HG03196 (cell line): ENCODE measurements around the gene RTEL1.
"Not testable (repeated sequence)": the region's sequence is repeated elsewhere in the genome, so short reads cannot be mapped to it uniquely, and the experiment has no call there.

Source experiments
- ATAC-seq: cut with Tn5 transposase; IDR thresholded peaks from one replicate; pipeline ENCODE4 v1.9.1; 2021; ENCODE audit not compliant: unreplicated experiment

The RTEL1 gene

DNA sequence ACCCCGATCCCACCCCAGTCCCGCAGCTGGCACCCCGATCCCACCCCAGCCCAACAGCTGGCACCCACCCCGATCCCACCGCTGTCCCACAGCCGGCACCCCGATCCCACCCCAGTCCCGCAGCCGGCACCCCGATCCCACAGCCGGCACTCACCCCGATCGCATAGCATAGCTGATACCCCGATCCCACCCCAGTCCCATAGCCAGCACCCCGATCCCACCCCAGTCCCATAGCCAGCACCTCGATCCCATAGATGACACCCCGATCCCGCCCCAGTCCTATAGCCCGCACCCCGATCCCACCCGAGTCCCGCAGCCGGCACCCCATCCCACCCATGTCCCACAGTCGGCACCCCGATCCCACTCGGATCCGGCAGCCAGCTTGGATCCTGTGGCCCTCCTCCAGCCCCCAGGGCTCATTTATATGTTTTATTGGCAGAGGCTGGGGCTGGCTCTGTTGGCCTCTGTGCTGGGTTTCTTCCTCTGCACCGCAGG, 30.3 kb upstream of the RTEL1 start:
- ATAC-seq, result peak; percentile 12

DNA sequence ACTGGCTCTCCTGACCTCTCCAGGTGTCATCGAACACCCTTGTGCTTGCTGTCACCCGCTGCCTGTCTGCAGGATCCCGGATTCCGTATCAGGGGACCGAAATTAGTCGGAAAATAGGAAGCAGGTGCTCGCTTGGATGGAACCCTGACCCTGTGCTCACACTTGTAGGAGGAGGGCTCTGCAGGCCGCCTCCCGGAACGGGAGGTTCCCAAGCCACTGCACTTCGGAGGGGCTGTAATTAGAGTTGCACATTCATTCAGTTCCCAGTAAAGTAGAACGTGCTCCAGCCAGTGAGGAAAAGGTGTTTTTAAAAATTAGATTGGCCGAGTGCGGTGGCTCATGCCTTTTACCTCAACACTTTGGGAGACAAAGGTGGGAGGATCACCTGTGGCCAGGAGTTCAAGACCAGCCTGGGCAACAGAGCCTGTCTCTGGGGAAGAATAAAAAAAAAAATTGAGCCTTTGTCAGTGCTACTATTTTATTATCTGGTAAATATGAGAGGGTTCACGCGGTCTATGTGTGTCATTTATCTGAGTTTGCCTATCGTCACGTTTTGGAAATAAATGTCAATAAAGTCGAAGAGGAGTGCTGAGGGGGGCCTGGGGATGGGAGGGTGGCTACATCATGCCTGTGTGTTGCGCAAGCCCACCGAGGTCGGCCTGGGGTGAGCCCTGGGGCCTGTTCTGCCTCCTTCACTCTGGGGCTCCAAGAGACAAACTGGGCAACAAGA, 29.7 kb upstream of the RTEL1 start:
- ATAC-seq, result peak; percentile 25

DNA sequence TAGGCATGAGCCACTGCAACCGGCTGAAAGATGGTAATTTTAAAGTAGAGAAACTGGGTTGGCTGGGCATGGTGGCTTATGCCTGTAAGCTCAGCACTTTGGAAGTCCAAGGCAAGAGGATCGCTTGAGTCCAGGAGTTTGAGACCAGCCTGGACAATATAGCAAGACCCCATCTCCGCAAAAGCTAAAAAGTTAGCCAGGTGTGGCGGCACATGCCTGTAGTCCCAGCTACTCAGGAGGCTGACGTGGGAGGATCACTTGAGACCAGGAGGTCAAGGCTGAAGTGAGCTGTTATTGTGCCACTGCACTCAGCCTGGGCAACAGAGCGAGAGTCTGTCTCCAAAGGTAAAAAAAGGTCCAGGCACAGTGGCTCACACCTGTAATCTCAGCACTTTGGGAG, 27.2 kb upstream of the RTEL1 start:
- ATAC-seq, result not testable (repeated sequence)

DNA sequence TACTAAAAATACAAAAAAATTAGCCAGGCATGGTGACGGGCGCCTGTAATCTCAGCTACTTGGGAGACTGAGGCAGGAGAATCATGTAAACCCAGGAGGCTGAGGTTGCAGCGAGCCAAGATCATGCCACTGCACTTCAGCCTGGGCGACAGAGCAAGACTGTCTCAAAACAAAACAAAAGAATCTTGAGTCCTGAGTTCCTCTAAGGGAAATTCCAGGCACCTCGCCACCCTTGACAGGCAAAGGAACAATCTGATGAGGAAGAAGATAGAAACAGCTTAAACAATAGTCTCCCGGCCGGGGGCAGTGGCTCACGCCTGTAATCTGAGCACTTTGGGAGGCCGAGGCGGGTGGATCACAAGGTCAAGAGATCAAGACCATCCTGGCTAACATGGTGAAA, 26.7 kb upstream of the RTEL1 start:
- ATAC-seq, result not testable (repeated sequence)

DNA sequence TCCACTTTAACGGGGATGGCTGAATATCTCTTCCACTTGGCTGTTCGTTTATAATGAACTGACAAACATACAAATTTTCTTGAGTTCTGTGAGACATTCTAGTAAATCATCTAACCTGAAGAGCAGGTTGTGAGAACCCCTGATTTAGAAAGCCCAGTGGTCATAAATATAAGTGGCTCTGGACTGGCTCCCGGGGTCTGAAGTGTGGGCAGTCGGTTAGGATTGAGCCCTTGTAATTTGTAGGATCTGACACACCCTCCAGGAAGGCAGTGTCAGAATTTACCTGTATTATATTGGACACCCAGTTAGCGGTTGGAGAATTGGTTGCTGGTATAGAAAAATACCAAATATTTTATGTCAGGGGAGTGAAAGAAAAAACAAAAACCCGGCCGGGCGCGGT, 24.4 kb upstream of the RTEL1 start:
- no peak for ATAC-seq

DNA sequence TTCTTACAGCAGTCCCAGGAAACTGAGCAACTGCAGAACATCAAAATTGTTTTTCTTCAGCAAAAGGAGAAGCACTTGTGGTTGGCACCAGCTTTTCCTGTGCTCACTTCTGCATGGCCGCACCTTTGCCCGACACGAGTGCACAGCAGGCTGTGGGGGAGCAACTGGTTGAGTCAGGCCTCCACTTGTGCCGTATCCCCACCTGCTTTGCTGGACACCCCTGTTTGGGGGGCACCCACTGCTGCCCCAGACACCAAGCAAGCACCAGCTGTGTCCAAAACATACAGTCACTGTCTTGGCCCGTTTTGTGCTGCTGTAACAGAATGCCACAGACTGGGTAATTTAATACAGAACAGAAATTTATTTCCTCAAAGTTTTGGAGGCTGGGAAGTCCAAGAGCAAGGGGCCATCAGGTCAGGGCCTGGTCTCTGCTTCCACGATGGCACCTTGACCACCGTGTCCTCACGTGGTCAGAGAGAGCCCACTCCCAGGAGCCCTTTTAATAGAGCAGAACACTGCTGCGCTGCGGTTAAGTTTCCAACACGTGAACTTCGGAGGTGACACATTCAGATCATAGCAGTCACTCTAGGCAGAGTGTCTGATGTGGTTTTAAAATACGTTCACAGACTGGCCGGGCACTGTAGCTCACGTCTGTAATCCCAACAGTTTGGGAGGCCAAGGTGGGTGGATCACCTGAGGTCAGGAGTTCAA, 22.5 kb upstream of the RTEL1 start:
- peak; percentile 44 for ATAC-seq

DNA sequence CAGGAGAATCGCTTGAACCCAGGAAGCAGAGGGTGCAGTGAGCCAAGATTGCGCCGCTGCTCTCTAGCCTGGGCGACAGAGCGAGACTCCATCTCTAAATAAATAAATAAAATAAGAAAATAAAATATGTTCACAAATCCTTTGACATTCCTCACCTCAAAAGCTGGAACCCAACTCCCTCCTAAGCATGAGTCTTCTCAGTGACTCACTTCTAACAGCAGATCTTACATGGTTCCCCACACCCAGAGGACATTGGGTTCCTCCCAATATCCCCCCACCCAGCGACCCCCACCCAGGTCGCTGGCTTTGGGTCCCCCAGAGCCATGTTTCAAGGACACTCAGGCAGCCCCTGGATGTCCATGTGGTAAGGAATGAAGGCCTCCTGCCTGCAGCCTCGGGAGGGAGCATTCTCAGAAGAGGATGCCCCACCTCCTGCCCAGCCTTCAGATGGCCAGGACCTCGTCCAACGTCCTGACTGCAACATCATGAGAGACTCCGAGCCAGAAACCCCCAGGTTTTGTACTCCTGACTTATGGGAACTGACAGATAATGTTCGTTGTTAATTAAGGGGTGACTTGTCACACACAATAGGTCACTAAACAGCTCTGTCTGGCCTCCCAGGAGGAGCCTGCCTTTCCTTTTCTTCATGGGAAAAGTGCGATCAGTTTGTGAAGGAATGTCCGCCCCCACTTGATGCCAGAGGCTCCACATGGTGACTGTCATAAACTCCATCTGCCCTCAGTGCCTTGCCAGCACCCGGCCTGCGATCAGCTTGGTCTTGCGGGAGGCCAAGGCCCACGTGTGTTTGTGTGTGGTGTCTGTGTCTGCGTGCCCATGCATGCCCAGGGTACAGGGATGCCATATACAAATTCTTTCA, 21.1 kb upstream of the RTEL1 start:
- ATAC-seq, result no peak

DNA sequence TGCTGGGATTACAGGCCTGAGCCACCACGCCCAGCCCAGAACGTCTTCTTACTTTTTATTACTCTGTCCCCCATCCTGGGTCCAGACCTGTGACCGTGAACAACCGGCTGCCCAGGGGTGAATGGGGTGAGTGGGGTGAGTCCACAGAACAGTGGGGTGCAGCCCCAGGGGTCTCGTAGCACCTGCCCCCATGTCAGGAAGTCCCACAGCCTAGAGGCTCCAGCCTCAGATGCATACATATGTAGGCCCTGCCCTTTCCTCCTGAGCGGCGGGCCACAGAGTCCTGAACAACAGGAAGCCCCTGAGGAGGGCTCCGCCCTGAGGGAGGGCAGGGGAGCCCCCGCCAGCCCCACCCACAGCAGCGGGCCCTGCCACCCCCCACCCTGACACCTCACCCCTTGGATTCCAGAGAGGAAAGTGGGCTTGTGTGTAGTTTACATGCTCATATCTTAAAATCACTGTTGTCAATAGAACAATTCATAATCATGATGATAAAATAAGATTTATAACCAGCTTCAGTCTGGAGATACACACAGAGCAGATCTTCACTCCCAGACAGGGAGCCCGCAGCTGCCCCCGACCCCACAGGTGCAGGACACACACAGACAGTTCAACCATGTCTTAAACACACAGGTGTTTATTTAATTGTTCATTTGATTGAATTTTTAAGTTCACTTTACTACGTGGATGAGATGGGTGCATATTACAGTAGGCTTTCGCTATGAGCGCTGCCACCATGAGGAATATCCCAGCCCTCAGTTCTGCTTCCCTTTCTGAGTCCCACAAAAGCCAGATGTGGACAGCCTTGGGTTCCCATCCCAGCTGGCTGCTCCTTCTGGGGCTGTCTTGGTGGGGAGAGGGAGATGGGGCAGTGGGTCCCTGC, 18.8 kb upstream of the RTEL1 start:
- ATAC-seq, result no peak

DNA sequence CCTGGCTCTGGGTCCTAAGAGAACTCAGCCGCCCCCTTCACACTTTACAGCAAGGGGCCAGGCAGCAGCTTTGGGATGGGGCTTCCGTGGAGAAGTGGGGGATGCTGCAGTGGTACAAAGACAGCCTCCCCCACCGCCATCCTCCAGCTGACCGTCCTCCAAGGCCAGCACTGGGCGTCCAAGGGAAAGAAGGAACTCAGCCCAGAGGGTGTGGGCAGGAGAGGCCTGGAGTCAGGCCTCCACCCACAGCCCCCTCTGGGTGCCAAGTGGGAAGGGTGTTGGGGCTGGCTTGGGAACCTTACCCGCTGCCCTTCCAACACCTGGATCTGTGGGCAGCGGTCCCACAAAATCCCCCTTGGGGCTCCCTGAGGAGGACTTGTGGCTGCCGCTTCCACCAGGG, 18.0 kb upstream of the RTEL1 start:
- no peak for ATAC-seq

DNA sequence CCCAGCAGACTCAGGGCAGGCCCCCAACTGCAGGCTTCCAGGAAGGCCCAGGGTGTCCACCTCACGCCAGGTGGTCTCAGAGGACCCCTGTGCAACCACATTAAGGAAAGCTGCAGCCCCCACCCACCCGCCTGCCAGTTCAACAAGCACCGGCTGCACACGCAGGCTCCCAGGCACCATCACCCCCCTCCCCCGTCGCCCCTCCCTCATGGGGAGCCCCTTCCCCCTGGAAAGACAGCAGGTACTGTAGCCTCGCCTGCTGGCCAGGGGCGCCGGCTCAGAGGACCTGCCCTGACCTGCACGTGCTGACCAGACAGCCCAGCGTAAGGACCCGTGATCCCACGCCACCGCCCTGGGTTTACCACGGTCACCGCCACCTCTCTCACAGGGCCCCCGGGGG, 17.4 kb upstream of the RTEL1 start:
- ATAC-seq, result not testable (repeated sequence)

DNA sequence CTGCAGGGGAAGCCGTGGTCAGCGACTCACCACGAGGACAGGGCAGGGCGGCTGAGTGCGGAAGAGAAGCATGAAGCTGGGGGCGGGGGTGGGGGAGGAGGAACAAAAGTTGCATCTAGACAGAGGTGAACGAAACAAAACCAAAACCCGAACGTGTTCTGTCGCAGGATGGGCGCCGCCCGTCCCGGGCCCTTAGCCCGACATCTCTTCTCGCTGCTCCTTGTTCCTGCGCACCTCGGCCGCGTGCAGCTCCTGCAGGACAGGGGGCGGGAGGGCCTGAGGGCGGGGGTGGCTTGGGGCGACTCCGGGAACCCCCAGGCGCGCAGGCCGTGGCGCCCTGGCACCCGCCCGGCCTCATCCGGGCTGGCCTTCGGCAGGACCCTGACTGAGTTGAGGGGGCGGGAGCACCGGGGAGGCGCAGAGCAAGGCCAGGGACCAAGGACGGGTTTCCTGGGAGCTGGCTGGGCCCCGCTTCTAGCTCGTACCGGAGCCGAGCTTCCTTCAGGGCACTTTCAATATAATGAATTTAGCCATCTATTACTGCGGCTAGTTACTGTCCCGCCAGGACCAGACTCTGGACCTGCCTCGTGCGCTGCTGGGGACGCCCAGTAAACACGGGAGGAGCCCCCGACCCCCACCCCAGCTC, 16.8 kb upstream of the RTEL1 start:
- no peak for ATAC-seq

DNA sequence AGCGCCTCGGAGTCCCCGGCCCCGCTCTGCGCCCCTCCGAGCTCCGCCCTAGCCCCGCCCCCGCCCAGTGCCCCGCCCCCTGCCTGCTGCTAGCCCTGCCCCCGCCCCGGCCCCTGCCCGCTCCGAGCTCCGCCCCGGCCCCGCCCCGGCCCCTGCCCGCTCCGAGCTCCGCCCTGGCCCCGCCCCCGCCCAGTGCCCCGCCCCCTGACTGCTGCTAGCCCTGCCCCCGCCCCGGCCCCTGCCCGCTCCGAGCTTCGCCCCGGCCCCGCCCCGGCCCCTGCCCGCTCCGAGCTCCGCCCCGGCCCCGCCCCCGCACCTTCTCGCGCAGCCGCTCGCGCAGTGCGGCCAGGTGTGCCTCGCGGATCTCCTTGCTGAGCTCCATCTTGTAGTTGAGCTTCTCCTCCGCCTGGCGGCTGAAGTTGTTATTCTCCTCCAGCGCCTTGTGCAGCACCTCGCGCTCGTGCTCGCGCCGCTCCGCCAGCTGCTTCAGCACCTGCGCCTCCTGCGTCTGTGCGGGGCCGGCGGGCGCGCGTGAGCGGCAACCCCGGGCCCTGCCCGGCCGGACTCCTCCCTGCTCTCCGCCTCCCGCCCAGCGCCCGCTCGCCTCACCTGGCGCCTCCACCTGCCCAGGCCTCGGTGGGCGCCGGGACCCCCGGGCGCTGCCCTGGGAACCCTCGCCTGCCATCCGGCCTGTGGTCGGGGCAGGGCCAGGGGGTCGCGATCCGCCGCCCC, 16.2 kb upstream of the RTEL1 start:
- ATAC-seq, result peak; percentile 43

DNA sequence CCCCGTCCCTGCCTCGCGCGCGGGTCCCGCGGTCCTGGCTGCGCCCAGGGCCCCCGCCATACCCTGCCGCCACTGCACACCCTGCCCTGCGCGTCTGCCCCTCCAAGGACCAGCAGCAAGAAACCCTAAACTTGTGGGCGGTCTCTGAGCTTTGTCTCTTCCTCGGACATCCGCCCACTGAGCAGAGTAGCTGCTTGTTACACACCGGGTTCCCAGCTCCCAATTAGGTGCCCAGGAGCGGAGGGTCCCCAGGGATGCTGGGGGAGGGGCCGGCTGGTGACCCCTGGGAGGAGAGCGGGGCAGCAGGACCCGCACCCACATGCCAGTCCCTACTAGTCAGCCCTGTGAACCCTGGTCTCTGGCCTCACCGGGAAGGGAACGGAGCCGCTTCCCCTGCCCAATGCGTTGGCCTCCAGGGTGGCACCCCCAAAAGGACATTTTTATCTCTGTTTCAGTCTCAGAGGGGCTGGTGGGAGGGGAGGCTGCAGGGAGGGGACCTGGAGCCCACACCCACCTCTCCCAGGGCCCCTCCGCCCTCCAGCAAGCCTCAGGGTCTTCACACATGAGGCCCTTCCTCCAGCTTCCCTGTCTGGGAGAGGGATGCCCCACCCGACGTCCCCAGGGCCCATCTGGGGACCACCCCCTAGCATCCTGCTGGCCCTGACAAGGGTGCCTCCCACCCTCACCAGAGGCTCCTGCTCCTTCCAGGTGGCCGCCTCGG, 15.4 kb upstream of the RTEL1 start:
- no peak for ATAC-seq

DNA sequence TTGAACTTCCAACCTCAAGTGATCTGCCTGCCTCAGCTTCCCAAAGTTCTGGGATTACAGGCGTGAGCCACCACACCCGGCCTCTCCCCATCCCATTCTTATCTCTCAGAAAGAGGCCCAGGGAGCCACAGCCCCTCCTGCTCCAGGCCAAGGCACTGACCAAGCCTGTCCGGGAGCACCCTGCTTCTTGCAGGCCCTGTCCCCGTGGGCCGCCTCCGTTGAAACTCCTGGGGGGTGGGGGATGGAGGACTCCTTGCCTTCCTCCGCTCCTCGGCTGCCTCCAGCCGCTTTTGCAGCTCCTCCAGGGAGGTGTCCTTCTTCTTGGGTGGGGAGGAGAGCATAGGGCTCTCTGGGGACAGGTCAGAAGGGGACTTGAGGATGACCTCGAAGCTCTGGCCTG, 14.6 kb upstream of the RTEL1 start:
- ATAC-seq, result no peak

DNA sequence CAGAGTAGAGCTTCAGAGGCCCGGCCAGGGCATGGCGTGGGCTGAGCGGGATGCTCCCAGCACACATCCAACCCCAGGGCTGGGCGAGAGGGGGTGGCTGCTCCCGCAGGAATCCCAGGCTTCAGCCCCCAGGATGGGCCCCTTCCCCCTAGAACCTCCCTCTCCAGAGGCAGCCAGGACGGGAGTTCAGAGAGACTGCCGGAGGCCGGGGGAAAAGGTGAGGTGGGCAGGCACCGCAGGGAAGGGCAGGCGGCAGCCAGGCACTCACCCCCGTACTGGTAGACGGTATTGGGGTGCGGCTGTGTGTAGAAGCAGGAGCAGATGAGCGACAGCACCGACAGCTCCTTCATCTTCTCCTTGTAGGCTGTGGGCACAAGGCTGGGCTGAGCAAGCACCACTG, 14.2 kb upstream of the RTEL1 start:
- no peak for ATAC-seq

DNA sequence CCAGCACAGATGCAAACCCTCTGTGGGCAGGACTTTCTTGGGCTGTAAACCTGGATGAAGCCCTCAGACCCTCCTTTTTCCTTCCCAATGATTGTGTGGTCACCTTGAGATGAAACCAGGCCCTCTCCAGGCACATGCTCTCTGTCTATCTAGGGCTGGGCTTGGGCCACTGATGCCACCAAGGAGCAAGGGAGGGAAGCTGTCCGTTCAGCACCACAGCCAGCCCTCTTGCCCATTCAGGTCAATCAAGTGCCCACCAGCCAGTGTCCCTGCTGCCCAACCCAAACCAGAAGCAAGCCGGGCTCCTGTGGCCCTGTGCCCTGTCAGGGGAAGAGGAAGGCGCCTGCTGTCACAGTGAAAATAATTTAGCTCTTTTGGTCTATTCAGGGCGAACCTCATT, 12.9 kb upstream of the RTEL1 start:
- ATAC-seq, result no peak

DNA sequence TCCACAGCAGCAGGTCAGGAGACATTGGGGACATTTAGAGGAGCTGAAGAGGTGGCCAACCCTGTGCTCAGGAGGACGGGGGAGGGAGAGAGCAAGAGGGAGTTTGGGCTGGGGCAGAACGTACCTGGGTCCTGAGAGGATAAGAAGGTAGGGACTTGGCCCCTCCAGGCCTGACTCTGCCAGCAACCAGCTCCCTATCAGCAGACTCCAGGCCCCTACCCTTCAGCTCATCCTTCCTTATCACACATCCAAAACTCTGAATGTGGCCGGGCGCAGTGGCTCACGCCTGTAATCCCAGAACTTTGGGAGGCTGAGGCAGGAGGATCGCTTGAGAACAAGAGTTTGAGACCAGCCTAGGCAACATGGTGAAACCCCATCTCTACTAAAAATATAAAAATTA, 9.9 kb upstream of the RTEL1 start:
- ATAC-seq, result no peak

DNA sequence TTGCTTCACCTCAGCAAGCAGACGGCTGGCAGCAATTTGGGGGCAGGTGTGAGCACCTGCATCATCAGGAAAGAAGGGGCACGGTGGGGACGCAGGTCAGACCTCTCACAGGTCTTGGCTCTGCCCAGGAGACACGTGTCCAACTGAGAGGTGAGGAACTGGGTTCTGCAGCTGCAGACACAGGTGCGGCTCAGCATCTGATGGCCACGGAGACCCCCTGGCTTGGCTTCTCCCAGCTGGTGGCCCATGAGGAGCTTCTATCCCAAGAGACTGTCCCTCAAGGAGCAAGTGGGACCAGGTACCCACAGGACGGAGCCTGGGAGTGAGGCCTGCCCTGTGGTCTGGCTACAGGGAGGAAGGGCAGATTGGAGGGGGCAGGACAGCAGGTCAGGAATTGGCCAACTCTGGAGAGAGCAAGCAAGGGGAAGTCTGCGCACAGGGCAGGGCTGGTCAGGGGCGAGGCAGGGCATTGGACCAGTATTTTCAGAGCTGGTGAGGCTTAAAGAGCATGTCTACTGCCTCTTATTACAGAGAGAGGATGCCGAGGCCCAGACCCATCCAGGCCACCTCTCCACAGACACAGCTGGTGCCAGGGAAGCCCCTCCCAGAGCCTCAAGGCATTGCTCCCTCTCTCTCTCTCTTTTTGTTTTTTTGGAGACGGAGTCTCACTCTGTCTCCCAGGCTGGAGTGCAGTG, 9.1 kb upstream of the RTEL1 start:
- ATAC-seq, result no peak
